WERI-Rb-1 (cell line): Measurements from ENCODE around the gene STARD3.
"Not testable (repeated sequence)": the region's sequence is repeated elsewhere in the genome, so short reads cannot be mapped to it uniquely, and the experiment has no call there.

Experiments
- DNase-seq: peaks from one replicate; pipeline ENCODE4 v3.0.0-alpha.2; 2020
- H3K27ac ChIP-seq: fragments of 250-450 bp; sonication (Bioruptor Pico); 2 replicates; pipeline ENCODE4 v1.5.1; 2020; ENCODE audit warnings: mild to moderate bottlenecking, moderate library complexity
- H3K27me3 ChIP-seq: fragments of 250-450 bp; sonication (Bioruptor Pico); 2 replicates; pipeline ENCODE4 v1.5.1; 2021; ENCODE audit warnings: mild to moderate bottlenecking, low read depth, moderate library complexity; ENCODE audit not compliant: insufficient read depth, severe bottlenecking
- H3K36me3 ChIP-seq: fragments of 250-450 bp; sonication (Bioruptor Pico); 2 replicates; pipeline ENCODE4 v1.5.1; 2020; ENCODE audit warnings: mild to moderate bottlenecking, moderate library complexity
- H3K4me3 ChIP-seq: 2 replicates; pipeline ENCODE4 v1.5.1; 2011; ENCODE audit warnings: low read depth, mild to moderate bottlenecking, control low read depth, low read length
- H3K9me3 ChIP-seq: fragments of 250-450 bp; sonication (Bioruptor Pico); 2 replicates; pipeline ENCODE4 v1.5.1; 2021; ENCODE audit warnings: mild to moderate bottlenecking, moderate library complexity; ENCODE audit not compliant: severe bottlenecking
- TF ChIP-seq, protein P1 (sequence below): IDR thresholded peaks from 2 replicates; pipeline ENCODE4 v1.5.1; 2011; ENCODE audit warnings: low read depth, mild to moderate bottlenecking, control low read depth, inconsistent platforms, low read length

Gene STARD3

DNA sequence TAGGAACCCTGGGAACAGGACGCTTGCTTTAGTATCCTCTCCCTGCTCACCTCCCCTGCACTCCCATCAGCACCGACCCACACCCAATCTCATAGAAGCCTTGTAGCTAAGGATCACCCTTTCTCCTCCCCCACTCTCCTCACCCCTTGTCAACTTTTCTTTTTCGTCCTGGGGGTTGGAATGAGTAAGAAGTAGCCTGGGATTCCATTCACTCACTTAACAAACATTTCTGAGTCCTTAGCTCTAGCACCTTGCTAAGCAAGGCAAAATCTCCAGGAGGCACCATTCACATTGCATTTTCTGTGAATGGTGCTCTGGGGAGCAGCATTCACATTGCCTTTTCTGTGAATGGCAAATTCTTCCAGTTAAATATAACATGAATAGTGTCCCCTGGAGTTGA is 52.0 kb downstream of the STARD3 start:
- DNase-seq = no peak
- TF ChIP-seq, protein P1, sequence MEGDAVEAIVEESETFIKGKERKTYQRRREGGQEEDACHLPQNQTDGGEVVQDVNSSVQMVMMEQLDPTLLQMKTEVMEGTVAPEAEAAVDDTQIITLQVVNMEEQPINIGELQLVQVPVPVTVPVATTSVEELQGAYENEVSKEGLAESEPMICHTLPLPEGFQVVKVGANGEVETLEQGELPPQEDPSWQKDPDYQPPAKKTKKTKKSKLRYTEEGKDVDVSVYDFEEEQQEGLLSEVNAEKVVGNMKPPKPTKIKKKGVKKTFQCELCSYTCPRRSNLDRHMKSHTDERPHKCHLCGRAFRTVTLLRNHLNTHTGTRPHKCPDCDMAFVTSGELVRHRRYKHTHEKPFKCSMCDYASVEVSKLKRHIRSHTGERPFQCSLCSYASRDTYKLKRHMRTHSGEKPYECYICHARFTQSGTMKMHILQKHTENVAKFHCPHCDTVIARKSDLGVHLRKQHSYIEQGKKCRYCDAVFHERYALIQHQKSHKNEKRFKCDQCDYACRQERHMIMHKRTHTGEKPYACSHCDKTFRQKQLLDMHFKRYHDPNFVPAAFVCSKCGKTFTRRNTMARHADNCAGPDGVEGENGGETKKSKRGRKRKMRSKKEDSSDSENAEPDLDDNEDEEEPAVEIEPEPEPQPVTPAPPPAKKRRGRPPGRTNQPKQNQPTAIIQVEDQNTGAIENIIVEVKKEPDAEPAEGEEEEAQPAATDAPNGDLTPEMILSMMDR = no peak
- no peaks in the 10 kb centered on the region for H3K9me3 ChIP-seq
- H3K27ac ChIP-seq = peak overlapping the region; percentile 99
- peaks cover 16% of the 10 kb centered on the region for H3K36me3 ChIP-seq
- peak overlapping the region; percentile 66 for H3K4me3 ChIP-seq
- H3K27me3 ChIP-seq = no peaks in the 10 kb centered on the region

DNA sequence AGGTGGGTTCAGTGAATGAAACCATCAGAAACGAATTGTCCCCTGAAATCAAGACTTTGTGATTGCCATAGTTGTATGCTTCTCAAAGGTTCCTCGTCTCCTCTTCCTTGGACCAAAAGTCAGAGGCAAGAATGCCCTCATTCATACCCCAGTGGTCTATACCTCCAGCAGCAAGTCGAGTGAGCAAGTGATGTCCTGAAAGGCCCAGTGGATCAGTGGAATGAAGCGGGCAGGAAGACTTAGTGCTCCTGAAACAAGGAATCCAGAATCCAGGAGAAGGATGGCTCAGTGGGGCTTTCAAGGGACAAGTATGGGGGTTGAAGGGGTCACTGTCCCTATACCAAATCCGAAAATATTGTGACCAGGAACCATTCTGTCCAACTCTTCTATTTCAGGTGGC is 57.6 kb downstream of the STARD3 start:
- TF ChIP-seq, protein P1 = no peak
- Histone ChIP-seq H3K36me3 (peaks cover 2% of the 10 kb centered on the region; the same call in 1 of the 2 replicates), H3K9me3 (no peaks in the 10 kb centered on the region), H3K27ac (no peak overlapping the region), H3K27me3 (no peaks in the 10 kb centered on the region), H3K4me3 (no peak overlapping the region)
- DNase-seq = no peak

DNA sequence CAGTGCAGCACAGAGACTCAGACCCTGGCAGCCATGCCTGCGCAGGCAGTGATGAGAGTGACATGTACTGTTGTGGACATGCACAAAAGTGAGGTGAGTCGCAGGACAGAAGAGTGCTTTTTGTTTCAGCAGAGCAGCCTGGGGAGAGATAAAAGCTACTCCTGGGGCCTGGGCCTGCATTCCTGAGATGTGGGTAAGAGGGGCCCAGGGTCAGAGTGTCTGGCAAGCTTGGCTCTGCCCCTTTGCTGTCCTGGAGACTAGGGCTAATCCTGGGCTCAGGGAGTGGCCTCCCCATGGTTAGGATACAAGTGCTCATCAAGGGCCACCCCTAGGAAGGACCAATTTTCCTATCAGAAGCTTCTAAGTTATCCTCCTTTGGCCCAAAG is 58.1 kb downstream of the STARD3 start:
- Histone ChIP-seq H3K27ac (no peak overlapping the region), H3K36me3 (peaks cover 2% of the 10 kb centered on the region; the same call in 1 of the 2 replicates), H3K27me3 (no peaks in the 10 kb centered on the region), H3K4me3 (no peak overlapping the region), H3K9me3 (no peaks in the 10 kb centered on the region)
- DNase-seq = no peak
- TF ChIP-seq, protein P1 = no peak

DNA sequence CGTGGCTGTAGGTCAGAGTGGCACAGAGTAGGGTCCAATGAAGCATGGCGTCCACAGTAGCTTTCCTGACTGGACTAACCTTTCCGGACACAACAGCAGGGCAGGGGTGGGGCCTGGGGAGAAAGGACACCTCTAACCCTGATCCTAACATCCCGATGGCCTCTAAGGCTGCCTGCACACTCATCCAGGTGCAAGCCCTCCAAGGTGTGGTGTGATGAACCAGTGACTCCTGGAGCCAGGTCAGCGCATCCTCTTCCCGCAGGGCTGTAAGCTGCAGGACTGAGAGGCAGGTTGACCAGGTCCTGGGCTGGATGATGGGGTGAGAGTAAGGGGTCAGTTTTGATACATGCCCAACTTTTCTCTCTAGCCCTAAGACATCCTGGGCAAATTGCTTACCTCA is 59.8 kb downstream of the STARD3 start:
- Histone ChIP-seq H3K9me3 (no peaks in the 10 kb centered on the region), H3K4me3 (no peak overlapping the region), H3K27me3 (no peaks in the 10 kb centered on the region), H3K36me3 (peaks cover 2% of the 10 kb centered on the region; the same call in 1 of the 2 replicates), H3K27ac (no peak overlapping the region)
- TF ChIP-seq, protein P1 = no peak
- no peak for DNase-seq

DNA sequence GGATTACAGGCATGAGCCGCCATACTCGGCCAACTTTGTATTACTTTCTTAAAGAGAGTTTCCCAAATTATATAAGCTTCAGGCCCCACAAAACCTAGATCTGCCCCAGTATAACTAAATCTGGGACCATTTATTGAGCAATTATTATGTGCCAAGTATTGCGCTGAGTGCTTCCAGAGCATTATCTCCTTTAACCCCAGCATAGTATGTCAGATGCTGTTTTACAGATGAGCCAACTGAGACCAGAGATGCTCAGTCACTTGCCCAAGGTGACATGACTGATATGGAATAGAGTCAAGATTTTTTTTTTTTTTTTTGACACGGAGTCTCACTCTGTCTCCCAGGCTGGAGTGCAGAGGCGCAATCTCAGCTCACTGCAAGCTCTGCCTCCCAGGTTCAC is 61.0 kb downstream of the STARD3 start:
- Histone ChIP-seq H3K27ac (no peak overlapping the region), H3K4me3 (no peak overlapping the region), H3K9me3 (no peaks in the 10 kb centered on the region), H3K36me3 (peaks cover 2% of the 10 kb centered on the region; the same call in 1 of the 2 replicates), H3K27me3 (no peaks in the 10 kb centered on the region)
- TF ChIP-seq, protein P1 = no peak
- no peak for DNase-seq

DNA sequence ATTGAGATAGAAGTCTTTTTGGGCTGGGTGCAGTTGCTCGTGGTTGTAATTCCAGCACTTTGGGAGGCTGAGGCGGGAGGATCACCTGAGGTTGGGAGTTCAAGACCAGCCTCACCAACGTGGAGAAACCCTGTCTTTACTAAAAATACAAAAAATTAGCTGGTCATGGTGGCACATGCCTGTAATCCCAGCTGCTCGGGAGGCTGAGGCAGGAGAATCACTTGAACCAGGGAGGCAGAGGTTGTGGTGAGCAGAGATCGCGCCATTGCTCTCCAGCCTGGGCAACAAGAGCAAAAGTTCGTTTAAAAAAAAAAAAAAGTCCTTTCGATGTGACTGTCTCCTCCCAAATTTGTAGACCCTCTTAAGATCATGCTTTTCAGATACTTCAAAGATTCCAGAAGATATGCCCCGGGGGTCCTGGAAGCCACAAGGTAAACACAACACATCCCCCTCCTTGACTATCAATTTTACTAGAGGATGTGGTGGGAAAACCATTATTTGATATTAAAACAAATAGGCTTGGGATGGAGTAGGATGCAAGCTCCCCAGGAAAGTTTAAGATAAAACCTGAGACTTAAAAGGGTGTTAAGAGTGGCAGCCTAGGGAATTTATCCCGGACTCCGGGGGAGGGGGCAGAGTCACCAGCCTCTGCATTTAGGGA is 62.3 kb downstream of the STARD3 start:
- not testable (repeated sequence) for H3K27ac ChIP-seq, H3K4me3 ChIP-seq, H3K27me3 ChIP-seq, DNase-seq, H3K36me3 ChIP-seq, H3K9me3 ChIP-seq
